ENCODE data around the gene CST5. TPM values are rescaled to one million over a fixed set of nuclear protein-coding genes. Genes with fewer than 3 reads are reported as not detected.

Gene CST5
- total RNA-seq, 2 experiments from 2014 or later, result not detected

GRCh38 chr20:23923311-23923710, 43.8 kb upstream of the CST5 start:
- Histone ChIP-seq H3K27ac (ENCODE audit: low read depth in 1 of 2, low read length in 2 of 2) (no peak overlapping the region), H3K9me3 (ENCODE audit: control insufficient read depth in 1 of 2, insufficient read depth in 1 of 2, low read length in 2 of 2) (peaks cover 0 to under 1% of the 10 kb centered on the region in 2 experiments), H3K36me3 (ENCODE audit: insufficient read depth, low read length) (no peaks in the 10 kb centered on the region), H3K4me1 (ENCODE audit: insufficient read depth, low read length) (peaks cover 66% of the 10 kb centered on the region), H3K27me3 (ENCODE audit: control insufficient read depth in 1 of 2, insufficient read depth in 2 of 2, low read length in 2 of 2) (no peaks in the 10 kb centered on the region), H3K4me3 (ENCODE audit: low read length) (no peak overlapping the region)
- Mint-ChIP-seq H3K27ac (no peak overlapping the region), H3K27me3 (no peaks in the 10 kb centered on the region), H3K4me3 (no peak overlapping the region), H3K4me1 (ENCODE audit: low read depth) (peaks cover 40% of the 10 kb centered on the region), H3K36me3 (ENCODE audit: low read depth) (no peaks in the 10 kb centered on the region), H3K9me3 (no peaks in the 10 kb centered on the region)
- ChIA-PET POLR2A (no interaction called here), CTCF (no interaction called here)
- no peak for TF ChIP-seq CTCF (IDR thresholded peaks at IDR 0.05)
- ATAC-seq (ENCODE audit: poor library complexity) (no peak), DNase-seq (no peak)
- intact Hi-C loops (cut with DNase I, micrococcal nuclease), result no loop called here

- H3K4me3 Mint-ChIP-seq, result no peak overlapping the region
- no peaks in the 10 kb centered on the region for H3K36me3 Mint-ChIP-seq (ENCODE audit: low read depth)
- Histone ChIP-seq H3K4me1 (ENCODE audit: insufficient read depth, low read length) (peaks cover 42% of the 10 kb centered on the region), H3K9me3 (ENCODE audit: control insufficient read depth in 1 of 2, insufficient read depth in 1 of 2, low read length in 2 of 2) (no peaks in the 10 kb centered on the region), H3K27ac (ENCODE audit: low read depth in 1 of 2, low read length in 2 of 2) (peak overlapping the region in 1 of 2 donors; percentile 49), H3K36me3 (ENCODE audit: insufficient read depth, low read length) (no peaks in the 10 kb centered on the region), H3K27me3 (ENCODE audit: control insufficient read depth in 1 of 2, insufficient read depth in 2 of 2, low read length in 2 of 2) (no peaks in the 10 kb centered on the region), H3K4me3 (ENCODE audit: low read length) (no peak overlapping the region)
- H3K4me1 Mint-ChIP-seq (ENCODE audit: low read depth), result peaks cover 23% of the 10 kb centered on the region
- no peaks in the 10 kb centered on the region for H3K27me3 Mint-ChIP-seq
- ATAC-seq (ENCODE audit: poor library complexity) (no peak), DNase-seq (no peak)
- intact Hi-C loops (cut with DNase I, micrococcal nuclease), result loop anchor here in 1 of 2 experiments (2.0 kb wide), 1 partner anchor 18 kb away; no protein-coding TSS in a partner anchor
- TF ChIP-seq CTCF (IDR thresholded peaks at IDR 0.05), result no peak
- no peaks in the 10 kb centered on the region for H3K9me3 Mint-ChIP-seq
- CTCF ChIA-PET, result no interaction called here
- peak overlapping the region; percentile 86 for H3K27ac Mint-ChIP-seq
- POLR2A ChIA-PET, result interaction anchor here (0.6 to 1.7 kb wide), 3 partner anchors 17 to 1432 kb away, joined by 3 to 4 read pairs (median 3); no protein-coding TSS in a partner anchor
Measured at GRCh38 chr20:23920408-23921325, 41.1 kb upstream of the CST5 start.

- intact Hi-C loops (cut with DNase I, micrococcal nuclease), result no loop called here
- H3K36me3 Mint-ChIP-seq (ENCODE audit: low read depth), result no peaks in the 10 kb centered on the region
- Histone ChIP-seq H3K4me3 (ENCODE audit: low read length) (no peak overlapping the region), H3K27ac (ENCODE audit: low read depth in 1 of 2, low read length in 2 of 2) (no peak overlapping the region), H3K4me1 (ENCODE audit: insufficient read depth, low read length) (peaks cover 41% of the 10 kb centered on the region), H3K27me3 (ENCODE audit: control insufficient read depth in 1 of 2, insufficient read depth in 2 of 2, low read length in 2 of 2) (no peaks in the 10 kb centered on the region), H3K9me3 (ENCODE audit: control insufficient read depth in 1 of 2, insufficient read depth in 1 of 2, low read length in 2 of 2) (no peaks in the 10 kb centered on the region), H3K36me3 (ENCODE audit: insufficient read depth, low read length) (no peaks in the 10 kb centered on the region)
- ChIA-PET POLR2A (no interaction called here), CTCF (no interaction called here)
- no peak for TF ChIP-seq CTCF (IDR thresholded peaks at IDR 0.05)
- H3K27ac Mint-ChIP-seq, result no peak overlapping the region
- peaks cover 4% of the 10 kb centered on the region for H3K27me3 Mint-ChIP-seq
- no peak overlapping the region for H3K4me3 Mint-ChIP-seq
- no peaks in the 10 kb centered on the region for H3K9me3 Mint-ChIP-seq
- ATAC-seq (ENCODE audit: poor library complexity), result no peak
- H3K4me1 Mint-ChIP-seq (ENCODE audit: low read depth), result peaks cover 23% of the 10 kb centered on the region
- DNase-seq, result no peak
Measured at GRCh38 chr20:23918896-23919295, 39.3 kb upstream of the CST5 start.
